B cell (primary cell): ENCODE data around the gene ASCL2. TPM values are rescaled to one million over a fixed set of nuclear protein-coding genes. Genes with fewer than 3 reads are reported as not detected.

ENCODE experiments used
- ATAC-seq: fragments of 200-7000 bp; cut with Tn5 transposase; one replicate; pipeline ENCODE4 v1.10.0; 2021; ENCODE audit warnings: low read depth, mild to moderate bottlenecking, moderate number of reproducible peaks, moderate library complexity
- CTCF ChIA-PET: fragments of 350-600 bp; sonication (Branson Sonifier 250); formaldehyde crosslinking; loops from one replicate; lab custom pipeline; 2021; ENCODE audit warnings: antibody characterized with exemption, inconsistent platforms; lab: Charles Lee
- POLR2A ChIA-PET: fragments of 350-600 bp; sonication (Branson Sonifier 250); formaldehyde crosslinking; loops from one replicate; lab custom pipeline; 2021; ENCODE audit warnings: antibody characterized with exemption; lab: Charles Lee
- DNase-seq: peaks from one replicate; pipeline ENCODE4 v3.0.0; 2013
- H2AFZ ChIP-seq: 2 replicates; pipeline ENCODE4 v1.6.1; 2012; ENCODE audit warnings: mild to moderate bottlenecking, low read depth, low read length; ENCODE audit not compliant: insufficient read depth, poor library complexity, severe bottlenecking
- H3K27ac ChIP-seq, 2 donors: 1 replicate in 1 of 2; 2 replicates in 1 of 2; pipeline ENCODE4 v1.5.1; 2012 to 2013; ENCODE audit warnings: low read length in 2 of 2, mild to moderate bottlenecking in 2 of 2, moderate library complexity in 1 of 2
- H3K27me3 ChIP-seq, 4 experiments: fragments of 200-600 bp in 1 of 4; sonication (generic) in 1 of 4; replicated peaks in 1 of 4; 1 replicate in 2 of 4; 2 replicates in 2 of 4; pipeline versions ENCODE4 v1.6.1 to v1.7.0; 2013 to 2016; ENCODE audit warnings: low read length in 3 of 4, mild to moderate bottlenecking in 2 of 4, mixed read lengths in 1 of 4, moderate library complexity in 1 of 4; ENCODE audit not compliant: insufficient read depth in 4 of 4, control insufficient read depth in 3 of 4; ENCODE audit errors: control extremely low read depth in 1 of 4
- H3K36me3 ChIP-seq, 2 experiments: replicated peaks in 1 of 2; 1 replicate in 1 of 2; 2 replicates in 1 of 2; pipeline versions ENCODE4 v1.6.1 to v1.7.1; 2013; ENCODE audit warnings: low read length in 1 of 2; ENCODE audit not compliant: insufficient read depth in 2 of 2, control insufficient read depth in 1 of 2; ENCODE audit errors: control extremely low read depth in 1 of 2, extremely low read depth in 1 of 2
- H3K4me1 ChIP-seq, 2 donors: fragments of 200-600 bp in 1 of 2; sonication (generic) in 1 of 2; 1 replicate in 1 of 2; 2 replicates in 1 of 2; pipeline versions ENCODE4 v1.5.1 to v1.6.1; 2013 to 2017; ENCODE audit warnings: low read length in 2 of 2; ENCODE audit not compliant: control insufficient read depth in 2 of 2, insufficient read depth in 2 of 2
- H3K4me2 ChIP-seq: replicated peaks from 2 replicates; pipeline ENCODE3; 2012; ENCODE audit warnings: mild to moderate bottlenecking, low read depth, low read length; ENCODE audit not compliant: poor library complexity, severe bottlenecking
- H3K4me3 ChIP-seq, 5 experiments: fragments of 200-600 bp in 1 of 5; sonication (generic) in 1 of 5; 1 replicate in 3 of 5; 2 replicates in 2 of 5; pipeline versions ENCODE4 v1.5.1 to v1.7.0; 2011 to 2016; ENCODE audit warnings: low read length in 4 of 5, mild to moderate bottlenecking in 4 of 5, low read depth in 2 of 5, control low read depth in 1 of 5, moderate library complexity in 1 of 5; ENCODE audit not compliant: insufficient read depth in 1 of 5; ENCODE audit errors: control extremely low read depth in 1 of 5, extremely low read depth in 1 of 5
- H3K79me2 ChIP-seq: fragments of 200-600 bp; sonication (generic); one replicate; pipeline ENCODE4 v1.6.0; 2016; ENCODE audit warnings: low read length; ENCODE audit not compliant: control insufficient read depth, insufficient read depth
- H3K9ac ChIP-seq: fragments of 200-600 bp; sonication (generic); 2 replicates; pipeline ENCODE4 v1.6.1; 2017; ENCODE audit warnings: mild to moderate bottlenecking, low read length, moderate library complexity
- H3K9me3 ChIP-seq, 3 donors: one replicate each; pipeline versions ENCODE4 v1.6.1 to v1.7.1; 2013; ENCODE audit warnings: low read length in 2 of 3; ENCODE audit not compliant: control insufficient read depth in 2 of 3, insufficient read depth in 1 of 3; ENCODE audit errors: control extremely low read depth in 1 of 3
- H4K20me1 ChIP-seq: 2 replicates; pipeline ENCODE4 v1.6.0; 2012; ENCODE audit warnings: mild to moderate bottlenecking, low read length; ENCODE audit not compliant: insufficient read depth, control insufficient read depth, poor library complexity, severe bottlenecking
- H3K27ac Mint-ChIP-seq: one replicate; pipeline ENCODE4 v1.8.0; 2021; ENCODE audit warnings: mixed read lengths
- H3K27me3 Mint-ChIP-seq: one replicate; pipeline ENCODE4 v1.8.0; 2021; ENCODE audit warnings: mixed read lengths
- H3K4me1 Mint-ChIP-seq: one replicate; pipeline ENCODE4 v1.8.0; 2021; ENCODE audit warnings: mixed read lengths
- H3K4me3 Mint-ChIP-seq: one replicate; pipeline ENCODE4 v1.8.0; 2021; ENCODE audit warnings: mixed read lengths
- H3K9me3 Mint-ChIP-seq: one replicate; pipeline ENCODE4 v1.8.0; 2022; ENCODE audit warnings: mixed read lengths; ENCODE audit not compliant: insufficient read depth
- CTCF ChIP-seq: fragments of 200-600 bp; IDR thresholded peaks from one replicate; pipeline ENCODE4 v1.8.0; 2022; ENCODE audit warnings: antibody characterized with exemption, mild to moderate bottlenecking
- EZH2 ChIP-seq: IDR thresholded peaks from 2 replicates; pipeline ENCODE4 v1.6.1; 2012; ENCODE audit warnings: borderline replicate concordance, low read depth, mild to moderate bottlenecking, moderate library complexity, low read length; ENCODE audit not compliant: insufficient read depth, poor library complexity, severe bottlenecking
- WGBS: methylation state at CpG from one replicate; pipeline ENCODE4 v1.1.5; 2013; ENCODE audit warnings: missing lambda C conversion rate; ENCODE audit not compliant: insufficient coverage; 5-methylcytosine and 5-hydroxymethylcytosine counted together
- intact Hi-C: fragments of 100-400 bp; cut with micrococcal nuclease; formaldehyde crosslinking; loops from one replicate; pipeline ENCODE4 v1.10.0; 2022
- polyA plus RNA-seq: library from polyadenylated mRNA; depleted of rRNA; stranded (reverse); fragments of >200 nt; gene quantifications from 2 replicates; pipeline ENCODE4 v1.2.3, GENCODE V29; 2012
- total RNA-seq, 2 donors: library from RNA; stranded (reverse); fragments of 120-200 nt in 1 of 2; gene quantifications; 1 replicate in 1 of 2; 2 replicates in 1 of 2; pipeline versions ENCODE4 v1.2.3 to v1.2.4, GENCODE V29; 2013 to 2022

ASCL2 gene
- total and polyA plus RNA-seq, 2 donors (not counting 1 experiment from before 2014, with no cell fraction given): 2.1 to 2.2 TPM

GRCh38 chr11:2305140-2305778 is 34.9 kb upstream of the ASCL2 start:
- intact Hi-C loops: loop anchor here (1.0 to 2.0 kb wide), 3 partner anchors 72 to 108 kb away; partner anchors contain the start of genes CD81 and TSSC4
- Mint-ChIP-seq H3K4me3 (peak overlapping the region; percentile 59), H3K27me3 (no peaks in the 10 kb centered on the region), H3K27ac (peak overlapping the region; percentile 67), H3K9me3 (no peaks in the 10 kb centered on the region), H3K4me1 (peaks cover 51% of the 10 kb centered on the region)
- ChIA-PET POLR2A (interaction anchor here (0.7 to 3.1 kb wide), 6 partner anchors 44 to 115 kb away, joined by 4 to 22 read pairs (median 8); partner anchors contain the start of genes CD81 and TSSC4), CTCF (interaction anchor here (0.6 to 15.0 kb wide), 47 partner anchors 9 to 1006 kb away, joined by 3 to 583 read pairs (median 5); partner anchors contain the start of genes ASCL2, CD81 and TSSC4)
- H2AFZ ChIP-seq: no peak overlapping the region
- H3K4me2 ChIP-seq: peak overlapping the region; percentile 79
- TF ChIP-seq EZH2: no peak
- peak; percentile 93 for TF ChIP-seq CTCF
- WGBS: 32% methylated on average over 10 of the region's 10 CpGs
- ATAC-seq (peak; percentile 56), DNase-seq (peak; percentile 85)
- no peak overlapping the region for H3K9ac ChIP-seq
- H3K36me3 ChIP-seq: no peaks in the 10 kb centered on the region
- H4K20me1 ChIP-seq: no peaks in the 10 kb centered on the region
- H3K4me3 ChIP-seq: no peak overlapping the region
- H3K4me1 ChIP-seq: peaks cover 59 to 62% of the 10 kb centered on the region in 2 donors
- peaks cover 33% of the 10 kb centered on the region for H3K79me2 ChIP-seq
- H3K27me3 ChIP-seq: no peaks in the 10 kb centered on the region
- peak overlapping the region in 1 of 2 donors; percentile 40 for H3K27ac ChIP-seq
- no peaks in the 10 kb centered on the region for H3K9me3 ChIP-seq
